ENCODE measurements around the gene GXYLT1.
A peak's percentile ranks its signal among the peaks of the same experiment; 100 is the strongest.
"Not testable (repeated sequence)": the region's sequence is repeated elsewhere in the genome, so short reads cannot be mapped to it uniquely, and the experiment has no call there.

The GXYLT1 gene

GRCh38 chr12:42143452-42144157 is 1.1 kb downstream of the GXYLT1 start:
- DNase-seq: no peak

GRCh38 chr12:42141981-42142606 is 2.6 kb downstream of the GXYLT1 start:
- DNase-seq: no peak

- DNase-seq: peak; percentile 87
Measured at GRCh38 chr12:42140901-42141300, 3.8 kb downstream of the GXYLT1 start.

- DNase-seq: no peak
Measured at GRCh38 chr12:42135259-42135814, 9.3 kb downstream of the GXYLT1 start.

GRCh38 chr12:42130672-42131402 is 13.8 kb downstream of the GXYLT1 start:
- no peak for DNase-seq

GRCh38 chr12:42129595-42130204 is 15.0 kb downstream of the GXYLT1 start:
- DNase-seq: no peak

GRCh38 chr12:42128888-42129287 is 15.8 kb downstream of the GXYLT1 start:
- no peak for DNase-seq

- no peak for DNase-seq
Measured at GRCh38 chr12:42128327-42128726, 16.3 kb downstream of the GXYLT1 start.

- no peak for DNase-seq
Measured at GRCh38 chr12:42126963-42127362, 17.7 kb downstream of the GXYLT1 start.

GRCh38 chr12:42125388-42125767 is 19.3 kb downstream of the GXYLT1 start:
- peak; percentile 64 for DNase-seq

- no peak for DNase-seq
Measured at GRCh38 chr12:42124764-42125387, 19.8 kb downstream of the GXYLT1 start.

GRCh38 chr12:42119085-42119633 is 25.5 kb downstream of the GXYLT1 start:
- no peak for DNase-seq

- DNase-seq: no peak
Measured at GRCh38 chr12:42118136-42118879, 26.4 kb downstream of the GXYLT1 start.

- DNase-seq: no peak
Measured at GRCh38 chr12:42109031-42109430, 35.6 kb downstream of the GXYLT1 start.

- DNase-seq: not testable (repeated sequence)
Measured at GRCh38 chr12:42106791-42107190, 37.9 kb downstream of the GXYLT1 start.

GRCh38 chr12:42104784-42105183 is 39.9 kb downstream of the GXYLT1 start:
- DNase-seq: no peak

GRCh38 chr12:42104087-42104486 is 40.6 kb downstream of the GXYLT1 start:
- DNase-seq: no peak

- no peak for DNase-seq
Measured at GRCh38 chr12:42103155-42103554, 41.5 kb downstream of the GXYLT1 start.

- DNase-seq: no peak
Measured at GRCh38 chr12:42102720-42103119, 42.0 kb downstream of the GXYLT1 start.

- no peak for DNase-seq
Measured at GRCh38 chr12:42099433-42099832, 45.2 kb downstream of the GXYLT1 start.

GRCh38 chr12:42097971-42098370 is 46.7 kb downstream of the GXYLT1 start:
- DNase-seq: no peak

GRCh38 chr12:42094277-42094676 is 50.4 kb downstream of the GXYLT1 start:
- DNase-seq: peak; percentile 84

Data from islet precursor cell (in vitro differentiated cells).